ENCODE results near the gene SH3BP4.

The SH3BP4 gene

GRCh38 chr2:234945339-234945873, 6.4 kb upstream of the SH3BP4 start:
- DNase-seq = no peak

GRCh38 chr2:234947556-234947955, 4.3 kb upstream of the SH3BP4 start:
- no peak for DNase-seq

GRCh38 chr2:234949762-234950434, 1.9 kb upstream of the SH3BP4 start:
- DNase-seq = no peak

GRCh38 chr2:234950435-234950729, 1.4 kb upstream of the SH3BP4 start:
- DNase-seq = no peak

- no peak for DNase-seq
Observed at GRCh38 chr2:234950730-234951663, 820 bp upstream of the SH3BP4 start.

GRCh38 chr2:234952270-234953115, 676 bp downstream of the SH3BP4 start:
- no peak for DNase-seq

- no peak for DNase-seq
Observed at GRCh38 chr2:234953116-234954031, 1.6 kb downstream of the SH3BP4 start.

- DNase-seq = no peak
Observed at GRCh38 chr2:234954551-234954992, 2.8 kb downstream of the SH3BP4 start.

- no peak for DNase-seq
Observed at GRCh38 chr2:234955091-234955591, 3.3 kb downstream of the SH3BP4 start.

- no peak for DNase-seq
Observed at GRCh38 chr2:234955971-234956509, 4.2 kb downstream of the SH3BP4 start.

- DNase-seq = no peak
Observed at GRCh38 chr2:234957834-234958135, 6.0 kb downstream of the SH3BP4 start.

- DNase-seq = no peak
Observed at GRCh38 chr2:234958311-234958710, 6.5 kb downstream of the SH3BP4 start.

- no peak for DNase-seq
Observed at GRCh38 chr2:234958746-234959395, 7.1 kb downstream of the SH3BP4 start.

- no peak for DNase-seq
Observed at GRCh38 chr2:234960175-234961088, 8.6 kb downstream of the SH3BP4 start.

GRCh38 chr2:234961784-234962183, 10.0 kb downstream of the SH3BP4 start:
- DNase-seq = no peak

GRCh38 chr2:234963773-234964615, 12.2 kb downstream of the SH3BP4 start:
- no peak for DNase-seq

- no peak for DNase-seq
Observed at GRCh38 chr2:234964631-234965461, 13.0 kb downstream of the SH3BP4 start.

GRCh38 chr2:234966340-234966739, 14.5 kb downstream of the SH3BP4 start:
- DNase-seq = no peak

Data from stimulated activated CD4-positive, alpha-beta T cell treated with anti-CD3 and anti-CD28 coated beads, Interleukin-2, amount 100 ng/mL, for 48 hours (primary cell).